NCI-H524 (cell line): ENCODE data around the gene POLD1.

Source experiments
- DNase-seq, 2 experiments: peaks; one replicate each; lab custom pipeline; 2025; lab: John Stamatoyannopoulos, UW

Gene POLD1

GRCh38 chr19:50418176-50419021, 34.3 kb downstream of the POLD1 start, which contains the start of gene SPIB:
Gene SPIB (plus strand): TSS chr19:50418938. CDS start chr19:50418963, 25 bp downstream.
- DNase-seq = no peak

- no peak for DNase-seq
Measured at GRCh38 chr19:50419022-50419579, 35.0 kb downstream of the POLD1 start.

- DNase-seq = no peak
Measured at GRCh38 chr19:50419580-50420035, 35.5 kb downstream of the POLD1 start.

GRCh38 chr19:50420127-50420526, 36.0 kb downstream of the POLD1 start:
- no peak for DNase-seq

- no peak for DNase-seq
Measured at GRCh38 chr19:50420808-50421207, 36.7 kb downstream of the POLD1 start.

GRCh38 chr19:50422397-50423278, 38.5 kb downstream of the POLD1 start:
- no peak for DNase-seq

- no peak for DNase-seq
Measured at GRCh38 chr19:50423279-50424113, 39.3 kb downstream of the POLD1 start.

- no peak for DNase-seq
Measured at GRCh38 chr19:50425581-50425980, 41.4 kb downstream of the POLD1 start.

- no peak for DNase-seq
Measured at GRCh38 chr19:50427318-50427925, 43.3 kb downstream of the POLD1 start.

- no peak for DNase-seq
Measured at GRCh38 chr19:50427997-50428425, 43.9 kb downstream of the POLD1 start.

GRCh38 chr19:50428772-50429463, 44.8 kb downstream of the POLD1 start:
- no peak for DNase-seq

GRCh38 chr19:50430888-50431342, 46.8 kb downstream of the POLD1 start:
- no peak for DNase-seq

GRCh38 chr19:50431343-50432220, 47.4 kb downstream of the POLD1 start:
- peak; percentile 50 to 78 for DNase-seq

GRCh38 chr19:50432221-50433028, 48.3 kb downstream of the POLD1 start, which contains the start of gene MYBPC2:
Gene MYBPC2 (plus strand): TSS chr19:50432892. CDS start chr19:50432954, 62 bp downstream.
- DNase-seq = peak in 1 of 2 experiments; percentile 52

GRCh38 chr19:50433201-50434180, 49.3 kb downstream of the POLD1 start:
- DNase-seq = no peak

GRCh38 chr19:50434525-50434924, 50.4 kb downstream of the POLD1 start:
- peak in 1 of 2 experiments; percentile 33 for DNase-seq

GRCh38 chr19:50435221-50435620, 51.1 kb downstream of the POLD1 start:
- DNase-seq = no peak
